8988T (cell line): ENCODE results near the gene RBMX2.
A peak's percentile ranks its signal among the peaks of the same experiment; 100 is the strongest.
"Not testable (repeated sequence)": the region's sequence is repeated elsewhere in the genome, so short reads cannot be mapped to it uniquely, and the experiment has no call there.

ENCODE experiments used
- DNase-seq: peaks from one replicate; pipeline ENCODE4 v3.0.0; 2011

Gene RBMX2, protein sequence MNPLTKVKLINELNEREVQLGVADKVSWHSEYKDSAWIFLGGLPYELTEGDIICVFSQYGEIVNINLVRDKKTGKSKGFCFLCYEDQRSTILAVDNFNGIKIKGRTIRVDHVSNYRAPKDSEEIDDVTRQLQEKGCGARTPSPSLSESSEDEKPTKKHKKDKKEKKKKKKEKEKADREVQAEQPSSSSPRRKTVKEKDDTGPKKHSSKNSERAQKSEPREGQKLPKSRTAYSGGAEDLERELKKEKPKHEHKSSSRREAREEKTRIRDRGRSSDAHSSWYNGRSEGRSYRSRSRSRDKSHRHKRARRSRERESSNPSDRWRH

DNA sequence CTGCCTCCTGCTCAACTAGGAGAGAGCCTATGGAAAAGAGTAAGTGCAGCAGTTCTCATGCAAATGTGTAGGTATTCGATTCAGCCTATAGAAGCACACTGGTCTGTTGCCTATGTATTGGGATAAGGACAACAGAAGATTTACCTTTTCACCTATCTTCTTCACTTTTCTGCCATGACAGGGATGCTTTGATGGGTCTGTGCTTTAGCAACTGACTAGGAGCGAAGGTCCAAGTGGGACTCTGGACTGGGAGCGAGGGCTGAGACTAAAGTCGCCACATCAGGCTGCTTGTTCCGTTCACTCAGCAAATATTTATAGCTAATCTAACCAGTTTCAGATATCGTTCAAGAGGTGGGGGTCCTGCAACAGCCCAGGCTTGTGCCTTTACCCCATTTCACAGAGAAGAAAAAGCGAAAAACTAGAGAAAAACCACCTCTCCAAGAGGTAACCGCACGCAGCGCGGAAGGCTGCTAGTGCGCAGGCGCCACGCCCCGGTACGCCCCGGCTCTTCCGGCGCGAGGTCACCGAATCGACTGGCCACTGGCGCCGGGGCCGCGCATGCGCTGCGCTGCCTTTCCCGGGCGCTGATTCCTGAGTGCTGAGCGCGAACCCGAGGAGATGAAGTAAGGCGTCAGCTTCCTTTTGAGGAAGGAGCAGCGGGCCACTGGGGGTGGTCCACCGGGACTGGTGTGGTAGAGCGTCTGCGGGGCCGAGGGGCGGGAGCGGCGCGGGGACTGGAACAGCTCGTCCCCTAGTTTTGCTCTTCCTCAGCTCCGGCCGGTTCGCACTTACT lies at the start of gene RBMX2:
RBMX2 (plus strand) TSS at position 573 of the 793 bp plus-strand sequence; CDS start at position 619, 46 bp downstream.
- DNase-seq, result peak; percentile 53

DNA sequence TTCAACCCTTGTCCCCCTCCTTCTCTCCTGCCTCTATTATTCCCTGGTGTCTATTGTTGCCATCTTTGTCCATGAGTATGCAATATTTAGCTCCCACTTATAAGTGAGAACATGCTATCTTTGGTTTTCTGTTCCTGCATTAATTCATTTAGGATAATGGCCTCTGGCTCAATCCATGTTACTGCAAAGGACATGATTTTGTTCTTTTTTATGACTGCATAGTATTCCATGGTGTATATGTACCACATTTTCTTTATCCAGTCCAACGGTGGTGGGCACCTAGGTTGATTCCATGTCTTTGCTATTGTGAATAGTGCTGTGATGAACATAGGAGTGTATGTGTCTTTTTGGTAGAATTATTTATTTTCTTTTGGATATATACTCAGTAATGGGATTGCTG lies 49.7 kb upstream of the RBMX2 start:
- DNase-seq, result not testable (repeated sequence)

DNA sequence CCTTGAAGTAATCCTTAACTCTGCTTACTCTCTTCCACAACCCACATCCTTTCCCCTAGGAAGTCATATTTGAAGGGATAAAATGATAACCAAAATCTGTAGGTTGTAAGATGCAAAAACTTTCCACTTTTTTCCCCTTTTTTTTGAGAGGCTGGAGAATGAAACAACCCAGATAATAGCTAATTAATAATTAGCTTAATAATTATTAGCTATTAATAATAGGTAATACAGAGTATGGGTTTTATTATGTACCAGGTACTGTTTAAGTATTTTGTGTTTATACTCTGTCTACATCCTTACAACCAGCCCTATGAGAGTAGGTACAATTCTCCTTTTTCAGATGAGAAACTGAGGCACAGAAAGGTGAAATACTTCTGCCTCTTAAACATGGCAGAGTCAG lies 25.7 kb upstream of the RBMX2 start:
- no peak for DNase-seq

DNA sequence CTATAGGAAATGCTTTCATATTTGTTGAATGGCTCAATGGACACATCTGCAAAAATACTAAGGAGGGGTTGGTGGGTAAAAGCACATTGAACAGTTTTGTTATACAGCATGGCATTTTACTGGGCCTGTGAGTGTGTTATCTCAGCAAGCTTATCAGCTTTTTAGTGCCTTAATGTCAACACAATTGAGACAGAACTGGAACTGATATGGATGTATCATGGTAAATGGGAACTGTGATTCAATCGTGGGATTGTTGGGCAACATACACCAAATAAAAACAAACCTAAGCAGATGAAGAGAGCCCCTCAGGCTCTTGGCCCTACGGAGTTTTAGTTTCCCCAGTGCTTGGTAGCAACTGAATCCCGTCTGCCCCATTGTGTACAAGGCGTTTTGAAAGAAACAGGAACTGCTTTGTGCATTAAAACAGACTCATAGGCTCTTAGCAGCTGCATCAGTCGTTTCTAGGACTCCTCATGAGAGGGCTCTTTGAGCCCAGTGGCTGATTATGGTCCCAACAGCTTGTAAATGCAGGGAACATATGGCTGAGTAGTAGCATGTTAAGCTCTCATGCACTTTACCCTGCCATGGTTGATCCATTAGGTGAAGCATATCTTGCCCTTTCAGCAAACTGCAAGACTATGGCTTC lies 23.6 kb upstream of the RBMX2 start:
- DNase-seq, result no peak

DNA sequence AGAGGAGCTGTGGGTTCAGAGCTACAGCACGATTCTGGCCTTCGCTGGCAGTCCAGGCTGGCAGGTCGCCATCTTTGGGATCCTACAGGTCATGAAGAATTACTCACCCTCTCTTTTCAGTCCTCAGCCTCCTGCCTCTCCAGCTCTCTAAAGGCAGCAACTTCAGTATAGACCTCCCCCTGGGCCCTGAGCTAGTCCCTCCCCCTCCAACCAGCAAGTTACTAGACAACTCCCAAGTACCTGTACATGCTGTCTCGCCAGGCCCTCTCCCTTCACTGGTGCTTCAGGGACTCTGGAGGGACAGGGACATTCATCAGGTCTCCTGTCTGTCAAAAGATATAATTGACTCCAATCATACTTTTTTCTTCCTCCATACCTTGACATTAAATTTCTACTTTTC lies 16.3 kb upstream of the RBMX2 start, which contains the start of gene GPR119:
GPR119 (minus strand) TSS at position 155 of the 400 bp plus-strand sequence. CDS start 227 bp downstream, outside the sequence.
- no peak for DNase-seq

DNA sequence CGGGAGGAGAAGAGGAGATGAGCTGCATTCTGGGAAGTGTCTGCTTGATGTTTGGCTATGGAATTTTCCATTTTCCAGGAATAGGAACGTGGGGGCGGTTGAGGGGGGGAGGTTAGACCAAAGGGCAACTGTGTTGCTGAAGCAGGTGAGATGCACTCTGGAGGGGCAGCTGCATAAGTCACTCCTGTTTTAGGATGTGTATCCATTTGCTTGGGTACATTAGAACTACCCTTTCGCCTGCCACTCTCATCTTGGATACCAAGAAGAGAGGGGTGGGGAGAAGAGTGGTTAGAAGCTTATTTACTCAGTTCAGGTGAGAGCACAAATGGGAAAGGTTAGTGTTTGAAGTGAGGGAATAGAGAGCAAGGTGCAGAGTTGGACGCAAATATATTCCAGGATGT lies 15.4 kb upstream of the RBMX2 start:
- no peak for DNase-seq

DNA sequence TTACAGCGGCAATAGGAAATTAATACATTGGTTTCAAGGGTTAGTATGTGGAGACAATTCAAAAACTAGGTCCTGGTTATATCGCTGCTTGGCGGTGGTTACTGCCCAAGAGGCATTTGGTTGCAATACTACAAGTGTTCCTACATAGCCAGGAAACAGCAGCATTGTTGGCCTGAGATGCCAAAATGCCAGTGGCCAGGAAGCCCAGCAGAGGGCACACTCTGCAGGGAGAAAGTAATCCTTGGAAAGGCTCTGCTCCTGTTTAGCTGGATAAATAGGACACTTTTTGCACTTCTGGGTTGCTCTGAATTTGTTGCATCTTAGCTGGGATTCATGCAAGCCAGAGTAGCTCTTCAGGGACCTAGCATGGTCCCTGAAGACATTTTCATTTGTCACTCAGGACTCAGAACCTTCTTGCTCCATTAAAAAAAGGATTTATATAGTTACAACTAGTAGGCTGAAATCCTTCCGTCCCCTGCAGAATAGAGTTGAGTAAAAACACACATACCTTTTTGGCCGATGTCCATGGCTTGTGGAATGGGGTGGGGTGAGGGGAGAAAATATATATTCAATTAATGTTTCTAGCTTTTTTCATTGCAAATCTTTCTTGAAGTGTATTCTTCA lies 8.2 kb upstream of the RBMX2 start:
- DNase-seq, result peak; percentile 22

DNA sequence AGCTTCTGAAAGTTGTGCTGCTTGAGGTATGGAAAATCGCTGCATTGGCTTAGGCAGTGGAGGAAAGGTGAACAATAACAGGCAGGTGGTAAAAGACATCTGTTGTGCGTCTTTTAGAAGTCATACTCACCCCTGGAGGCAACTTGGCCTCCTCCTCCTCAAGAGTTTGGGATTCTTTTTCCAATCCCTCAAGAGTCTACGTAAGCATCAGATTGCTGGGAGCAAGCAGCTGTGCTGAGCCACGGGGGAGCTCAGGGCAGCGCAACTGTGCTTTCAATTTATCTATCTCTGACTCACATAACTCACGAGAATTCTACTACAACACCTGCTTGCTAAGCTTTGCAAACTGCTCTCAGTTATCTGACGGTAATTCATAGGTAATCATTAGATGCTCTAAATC lies 6.4 kb upstream of the RBMX2 start:
- no peak for DNase-seq

DNA sequence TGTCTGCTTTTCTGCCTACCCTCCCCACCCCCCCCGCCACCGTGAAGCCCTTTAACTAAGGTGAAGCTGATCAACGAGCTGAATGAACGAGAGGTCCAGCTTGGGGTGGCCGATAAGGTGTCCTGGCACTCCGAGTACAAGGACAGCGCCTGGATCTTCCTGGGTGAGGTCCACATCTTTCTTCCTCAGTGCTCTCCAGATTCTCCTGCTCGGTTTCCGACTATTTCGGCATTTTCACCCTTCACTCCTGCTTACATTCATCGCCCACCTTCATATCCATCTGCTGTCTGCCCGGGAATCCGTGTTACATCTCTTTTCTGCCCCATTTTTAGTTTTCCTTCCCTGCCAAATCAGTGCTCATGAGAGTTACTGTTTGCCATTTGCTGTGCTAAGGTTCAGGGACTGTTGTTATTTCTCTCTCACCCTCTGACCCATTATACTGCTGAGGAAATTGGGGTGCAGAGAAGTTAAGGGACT lies 459 bp downstream of the RBMX2 start:
- no peak for DNase-seq

DNA sequence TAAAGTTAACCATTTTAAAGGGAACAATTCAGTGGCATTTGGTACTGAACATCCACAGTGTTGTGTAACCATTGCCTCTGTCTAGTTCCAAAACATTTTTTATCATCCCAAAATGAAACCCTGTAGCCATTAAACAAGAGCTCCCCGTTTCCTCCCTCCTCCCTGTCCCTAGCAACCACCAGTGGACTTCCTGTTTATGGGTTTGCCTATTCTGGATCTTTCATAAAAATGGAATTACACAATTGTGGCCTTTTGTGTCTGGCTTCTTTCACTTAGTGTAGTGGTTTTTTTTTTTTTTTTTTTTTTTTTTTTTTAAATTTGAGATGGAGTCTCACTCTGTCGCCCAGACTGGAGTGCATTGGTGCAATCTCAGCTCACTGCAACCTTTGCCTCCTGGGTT lies 11.6 kb downstream of the RBMX2 start:
- DNase-seq, result no peak

DNA sequence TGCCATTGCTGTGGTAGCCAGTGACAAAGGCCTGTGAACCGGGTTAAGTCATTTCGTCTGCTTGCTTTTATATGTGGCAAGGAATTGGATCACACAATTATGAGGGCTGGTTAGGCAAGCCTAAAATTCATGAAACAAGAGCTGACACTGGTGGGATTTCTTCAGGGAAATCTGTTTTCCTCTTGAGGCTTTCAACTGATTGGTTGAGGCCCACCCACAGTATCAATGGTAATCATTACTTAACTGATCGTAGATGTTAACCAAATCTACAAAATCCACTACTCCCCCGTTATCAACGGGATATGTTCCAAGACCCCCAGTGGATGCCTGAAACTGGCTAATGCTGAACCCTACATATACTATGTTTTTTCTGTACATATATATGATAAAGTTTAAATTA lies 13.0 kb downstream of the RBMX2 start:
- DNase-seq, result no peak

DNA sequence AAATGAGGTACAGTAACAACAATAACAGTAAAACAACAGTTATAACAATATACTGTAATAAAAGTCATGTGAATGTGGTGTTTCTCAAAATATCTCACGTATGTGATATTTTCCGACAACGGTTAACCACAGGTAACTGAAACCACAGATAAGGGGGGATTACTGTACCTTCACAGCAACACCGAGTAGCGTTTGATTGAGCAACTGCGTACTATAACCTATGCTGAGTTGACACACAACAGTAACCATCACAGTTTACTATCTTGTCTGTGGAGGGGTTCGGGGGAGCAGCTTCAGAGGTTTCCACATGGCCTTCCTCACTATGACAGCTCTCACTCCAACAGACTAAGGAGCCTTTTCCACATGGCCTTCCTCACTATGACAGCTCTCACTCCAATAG lies 13.4 kb downstream of the RBMX2 start:
- no peak for DNase-seq

DNA sequence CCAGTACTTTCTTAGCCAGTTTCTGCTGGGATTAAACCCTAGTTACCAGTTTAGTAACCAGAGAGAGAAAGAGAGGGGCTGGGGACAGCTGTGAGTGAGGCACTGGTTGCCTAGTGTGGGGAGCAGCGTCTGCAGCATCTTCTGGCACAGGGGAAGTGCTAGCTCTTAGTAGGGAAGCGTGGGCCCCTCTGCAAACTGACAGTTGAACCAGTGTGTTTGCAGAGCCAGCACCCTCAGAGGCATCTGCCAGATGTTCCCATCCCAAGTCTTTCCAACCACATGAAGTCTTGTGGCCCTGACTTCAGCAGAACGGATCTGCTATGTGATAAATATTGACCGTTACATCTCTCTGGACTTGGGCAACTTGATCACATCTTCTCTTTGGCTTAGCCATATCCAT lies 15.0 kb downstream of the RBMX2 start:
- DNase-seq, result no peak

DNA sequence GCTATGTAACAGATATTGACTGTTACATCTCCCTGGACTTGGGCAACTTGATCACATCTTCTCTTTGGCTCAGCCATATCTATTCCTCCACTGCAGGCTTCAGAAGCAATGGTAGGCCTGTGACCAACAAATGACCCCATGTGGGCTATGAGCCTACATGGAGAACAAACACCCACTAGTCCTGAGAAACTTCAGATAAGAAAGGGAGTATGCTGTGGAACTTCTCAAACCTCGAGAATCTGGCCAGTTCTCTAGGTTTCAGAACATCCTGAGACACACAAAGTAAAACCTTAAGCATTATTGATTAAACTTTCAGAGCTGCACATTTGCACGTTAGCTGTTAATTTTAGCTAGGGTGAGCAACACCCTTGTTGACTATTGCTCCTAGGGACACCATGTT lies 16.3 kb downstream of the RBMX2 start:
- no peak for DNase-seq

DNA sequence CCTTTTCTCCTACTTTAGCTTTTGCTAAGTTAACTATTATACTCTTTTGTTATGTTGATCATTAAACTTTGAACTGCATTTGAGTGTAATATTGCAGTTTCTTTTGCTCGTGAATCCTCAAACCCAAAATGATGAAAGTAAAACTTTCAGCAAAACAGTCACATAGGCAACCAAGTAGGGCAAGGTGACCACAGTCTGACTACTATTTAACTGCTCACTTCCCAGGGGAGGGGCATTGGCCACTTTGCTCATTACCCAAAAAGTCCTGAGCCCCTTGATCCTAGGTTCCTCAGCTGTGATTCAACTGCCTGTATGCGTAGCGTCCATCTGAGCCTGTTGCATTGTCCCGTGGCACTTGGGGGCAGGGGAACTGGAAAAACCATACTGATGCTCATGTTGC lies 17.0 kb downstream of the RBMX2 start:
- DNase-seq, result no peak

DNA sequence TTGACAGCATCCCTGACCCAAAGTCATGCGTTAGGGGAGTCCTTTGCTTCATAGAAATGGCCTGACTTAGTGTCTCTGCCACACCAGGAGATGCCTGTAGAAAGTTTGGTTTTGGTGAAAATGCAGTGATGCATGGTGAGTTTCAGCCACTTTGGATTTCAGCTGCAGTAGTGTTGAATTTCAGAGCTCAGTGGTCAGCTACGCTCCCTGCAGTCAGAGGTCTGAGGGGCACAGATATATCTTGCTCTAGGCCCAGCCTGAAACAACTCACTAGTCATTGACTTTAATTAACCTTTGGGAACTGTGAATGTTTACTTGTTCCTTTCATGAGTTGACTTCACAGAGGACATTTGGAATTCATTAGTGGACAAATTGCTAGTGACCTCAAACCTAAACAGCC lies 17.5 kb downstream of the RBMX2 start:
- DNase-seq, result no peak

DNA sequence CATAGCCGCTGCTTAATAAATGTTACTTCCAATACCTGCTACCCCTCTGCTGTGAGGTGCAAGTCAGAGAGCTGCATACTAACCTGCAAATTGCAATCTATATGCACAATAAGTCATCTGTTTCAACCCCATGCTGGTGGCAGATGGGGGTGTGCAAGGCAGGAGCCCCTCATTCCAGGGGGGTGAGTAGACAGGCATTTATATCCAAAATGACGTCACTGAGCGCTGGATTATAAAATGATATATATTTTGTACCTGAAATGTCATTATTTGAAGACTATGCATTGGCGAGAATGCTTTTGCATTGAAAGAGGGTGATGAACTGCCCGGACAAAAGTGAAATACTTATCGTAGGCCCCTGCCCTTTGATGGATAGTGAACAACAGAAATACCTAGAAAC lies 24.7 kb downstream of the RBMX2 start:
- DNase-seq, result no peak

DNA sequence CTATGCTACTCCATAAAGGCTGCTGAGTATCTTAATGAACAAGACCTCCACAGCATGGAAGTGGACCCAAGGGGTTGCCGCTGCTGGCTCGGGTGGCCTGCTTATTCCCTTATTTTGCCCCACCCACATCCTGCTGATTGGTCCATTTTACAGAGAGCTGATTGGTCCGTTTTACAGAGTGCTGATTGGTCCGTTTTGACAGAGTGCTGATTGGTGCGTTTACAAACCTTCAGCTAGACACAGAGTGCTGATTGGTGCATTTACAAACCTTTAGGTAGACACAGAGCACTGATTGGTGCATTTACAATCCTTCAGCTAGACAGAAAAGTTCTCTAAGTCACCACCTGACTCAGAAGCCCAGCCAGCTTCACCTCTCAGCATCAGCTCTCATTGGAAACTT lies 27.4 kb downstream of the RBMX2 start:
- DNase-seq, result not testable (repeated sequence)

DNA sequence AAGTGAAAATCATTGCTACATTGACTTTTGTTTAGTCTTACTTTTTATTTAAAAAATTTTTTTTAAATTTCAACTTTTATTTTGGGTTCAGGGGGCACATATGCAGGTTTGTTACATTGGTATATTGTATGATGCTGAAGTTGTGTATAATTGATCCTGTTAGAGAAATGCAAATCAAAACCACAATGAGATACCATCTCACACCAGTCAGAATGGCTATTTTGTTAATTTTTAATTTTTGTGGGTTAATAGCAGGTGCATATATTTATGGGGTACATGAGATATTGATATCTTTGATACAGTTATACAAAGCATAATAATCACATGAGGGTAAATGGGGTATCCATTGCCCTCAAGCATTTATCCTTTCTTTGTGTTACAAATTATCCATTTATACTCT lies 34.1 kb downstream of the RBMX2 start:
- DNase-seq, result no peak

DNA sequence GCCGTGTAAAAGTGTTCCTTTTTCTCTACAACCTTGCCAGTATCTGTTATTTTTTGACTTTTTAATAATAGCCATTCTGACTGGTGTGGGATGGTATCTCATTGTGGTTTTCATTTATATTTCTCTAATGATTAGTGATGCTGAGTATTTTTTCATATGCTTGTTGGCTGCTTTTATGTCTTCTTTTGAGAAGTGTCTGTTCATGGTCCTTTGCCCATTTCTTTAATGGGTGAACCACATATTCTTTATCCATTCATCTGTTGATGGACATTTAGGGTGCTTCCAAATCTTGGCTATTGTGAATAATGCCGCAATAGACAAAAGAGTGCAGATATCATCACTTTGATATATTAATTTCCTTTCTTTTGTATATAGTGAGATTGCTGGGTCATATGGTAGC lies 36.2 kb downstream of the RBMX2 start:
- DNase-seq, result not testable (repeated sequence)

DNA sequence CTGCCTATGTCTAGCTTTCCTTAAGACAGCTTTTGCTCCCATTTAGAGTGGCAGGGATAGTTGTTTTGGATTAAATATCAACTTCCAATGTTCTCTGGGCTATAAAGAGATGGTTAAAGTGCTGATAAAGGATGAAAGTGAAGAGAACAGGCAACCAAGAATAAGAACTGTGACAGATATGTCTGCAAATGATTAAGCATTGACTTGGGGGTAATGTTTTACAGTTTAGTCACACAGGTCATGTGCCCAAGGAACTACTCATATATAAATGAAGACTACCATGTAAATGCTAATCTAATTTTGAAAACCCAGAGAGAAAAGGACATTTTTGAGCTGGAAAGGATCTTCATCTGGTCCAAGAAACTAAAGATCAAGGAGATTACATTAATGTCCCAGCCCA lies 42.1 kb downstream of the RBMX2 start:
- no peak for DNase-seq

DNA sequence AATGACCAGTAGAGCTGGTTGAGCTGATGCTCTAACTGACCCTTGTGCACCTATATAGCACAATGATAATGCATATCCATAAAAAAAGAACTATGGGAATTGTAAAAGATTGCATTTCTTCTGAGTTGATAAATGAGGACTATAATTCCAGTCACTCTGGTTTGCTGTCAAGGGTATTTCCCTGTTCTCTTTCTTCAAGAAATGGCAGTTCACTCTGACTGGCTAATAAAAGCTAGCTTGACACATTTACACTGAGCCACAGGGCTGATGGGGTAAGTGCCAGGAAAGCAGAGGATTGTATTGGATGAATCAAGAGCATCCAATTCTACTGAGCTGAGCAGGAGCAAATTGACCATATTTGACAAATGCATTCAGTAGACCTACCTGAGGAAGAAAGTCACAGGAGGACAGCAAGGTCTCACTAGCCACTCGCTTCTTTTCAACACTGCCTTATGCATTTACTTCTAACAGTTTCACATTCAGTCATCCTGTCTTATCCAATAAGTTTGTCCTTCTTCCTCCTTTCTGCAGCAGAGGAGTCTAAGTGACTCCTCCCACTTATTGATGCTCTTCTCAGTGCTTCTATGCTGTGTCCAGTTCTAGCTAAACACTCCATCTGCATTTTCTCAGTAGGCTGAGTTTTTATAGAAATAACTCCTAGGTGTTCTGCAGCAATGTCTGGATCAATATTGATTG lies 43.0 kb downstream of the RBMX2 start:
- DNase-seq, result no peak

DNA sequence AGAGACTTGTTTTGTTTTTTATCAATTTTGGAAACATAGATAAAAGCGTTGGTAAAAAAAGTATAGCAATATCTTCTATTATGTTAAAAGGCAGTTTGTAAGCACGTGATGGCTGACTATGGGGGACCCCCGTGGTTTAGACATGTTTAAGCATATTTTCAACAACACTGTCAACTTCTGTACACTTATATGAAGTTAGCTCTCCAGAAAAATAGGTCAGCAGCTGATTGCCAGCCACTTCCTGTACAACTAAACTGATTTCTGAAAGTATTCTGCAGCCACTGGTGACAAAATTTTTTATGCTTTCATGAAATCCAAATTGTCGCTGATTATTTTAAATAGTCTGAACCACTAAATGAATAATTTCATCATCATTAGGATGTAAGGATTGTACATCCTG lies 45.2 kb downstream of the RBMX2 start:
- DNase-seq, result no peak
